ENCODE data around the gene ERG.

ERG gene

DNA sequence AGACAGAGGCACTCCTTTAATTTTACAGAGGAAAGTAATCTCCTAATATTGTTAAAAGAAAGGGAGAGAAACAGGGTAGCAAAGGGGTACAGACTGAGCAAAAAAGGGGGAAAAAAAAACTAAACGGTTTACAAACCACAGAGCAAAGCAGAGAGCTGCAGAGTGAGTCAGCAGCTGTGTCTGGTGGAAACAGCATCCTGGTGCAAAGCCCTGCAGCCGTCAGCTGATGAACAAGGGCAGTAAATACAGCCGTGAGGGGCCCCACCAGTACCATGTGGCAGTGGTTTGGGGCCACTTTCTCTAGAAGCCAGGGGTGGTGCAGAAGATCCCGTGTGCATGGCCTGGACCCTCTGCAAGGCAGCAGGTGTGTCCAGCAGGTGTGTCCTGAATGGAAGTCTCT is 111.3 kb downstream of the ERG start:
- no peaks in the 10 kb centered on the region for H4K20me1 ChIP-seq (ENCODE audit: insufficient read depth, low read length, poor library complexity, severe bottlenecking)
- H3K9me3 ChIP-seq (ENCODE audit: insufficient read depth, low read depth, low read length): no peaks in the 10 kb centered on the region
- peaks cover 77% of the 10 kb centered on the region for H3K36me3 ChIP-seq (ENCODE audit: insufficient read depth, low read length)
- no peak overlapping the region for H2AFZ ChIP-seq (ENCODE audit: low read length)
- peak overlapping the region; percentile 66 for H3K4me3 ChIP-seq (ENCODE audit: low read length, poor library complexity, severe bottlenecking)
- peak overlapping the region; percentile 84 for H3K9ac ChIP-seq (ENCODE audit: low read depth, low read length, poor library complexity, severe bottlenecking)
- no peaks in the 10 kb centered on the region for H3K9me2 ChIP-seq (replicated peaks; ENCODE audit: low read depth, low read length)
- no peaks in the 10 kb centered on the region for H3K27me3 ChIP-seq (ENCODE audit: insufficient read depth, low read length, poor library complexity, severe bottlenecking)
- H3F3A ChIP-seq (ENCODE audit: low read depth): peaks cover 22% of the 10 kb centered on the region
- H3K79me2 ChIP-seq (ENCODE audit: insufficient read depth, low read length): peaks cover 19% of the 10 kb centered on the region; the same call in 1 of the 2 replicates
- peaks cover 51% of the 10 kb centered on the region for H3K4me1 ChIP-seq (ENCODE audit: insufficient read depth, low read length, poor library complexity, severe bottlenecking)
- TF ChIP-seq, protein P1, sequence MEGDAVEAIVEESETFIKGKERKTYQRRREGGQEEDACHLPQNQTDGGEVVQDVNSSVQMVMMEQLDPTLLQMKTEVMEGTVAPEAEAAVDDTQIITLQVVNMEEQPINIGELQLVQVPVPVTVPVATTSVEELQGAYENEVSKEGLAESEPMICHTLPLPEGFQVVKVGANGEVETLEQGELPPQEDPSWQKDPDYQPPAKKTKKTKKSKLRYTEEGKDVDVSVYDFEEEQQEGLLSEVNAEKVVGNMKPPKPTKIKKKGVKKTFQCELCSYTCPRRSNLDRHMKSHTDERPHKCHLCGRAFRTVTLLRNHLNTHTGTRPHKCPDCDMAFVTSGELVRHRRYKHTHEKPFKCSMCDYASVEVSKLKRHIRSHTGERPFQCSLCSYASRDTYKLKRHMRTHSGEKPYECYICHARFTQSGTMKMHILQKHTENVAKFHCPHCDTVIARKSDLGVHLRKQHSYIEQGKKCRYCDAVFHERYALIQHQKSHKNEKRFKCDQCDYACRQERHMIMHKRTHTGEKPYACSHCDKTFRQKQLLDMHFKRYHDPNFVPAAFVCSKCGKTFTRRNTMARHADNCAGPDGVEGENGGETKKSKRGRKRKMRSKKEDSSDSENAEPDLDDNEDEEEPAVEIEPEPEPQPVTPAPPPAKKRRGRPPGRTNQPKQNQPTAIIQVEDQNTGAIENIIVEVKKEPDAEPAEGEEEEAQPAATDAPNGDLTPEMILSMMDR (conservative IDR thresholded peaks at IDR 0.05; ENCODE audit: low read length): no peak
- no peak for TF ChIP-seq EZH2phosphoT487 (IDR thresholded peaks at IDR 0.05; ENCODE audit: borderline replicate concordance)
- peak overlapping the region; percentile 81 for H3K4me2 ChIP-seq (ENCODE audit: low read depth, low read length, poor library complexity, severe bottlenecking)

DNA sequence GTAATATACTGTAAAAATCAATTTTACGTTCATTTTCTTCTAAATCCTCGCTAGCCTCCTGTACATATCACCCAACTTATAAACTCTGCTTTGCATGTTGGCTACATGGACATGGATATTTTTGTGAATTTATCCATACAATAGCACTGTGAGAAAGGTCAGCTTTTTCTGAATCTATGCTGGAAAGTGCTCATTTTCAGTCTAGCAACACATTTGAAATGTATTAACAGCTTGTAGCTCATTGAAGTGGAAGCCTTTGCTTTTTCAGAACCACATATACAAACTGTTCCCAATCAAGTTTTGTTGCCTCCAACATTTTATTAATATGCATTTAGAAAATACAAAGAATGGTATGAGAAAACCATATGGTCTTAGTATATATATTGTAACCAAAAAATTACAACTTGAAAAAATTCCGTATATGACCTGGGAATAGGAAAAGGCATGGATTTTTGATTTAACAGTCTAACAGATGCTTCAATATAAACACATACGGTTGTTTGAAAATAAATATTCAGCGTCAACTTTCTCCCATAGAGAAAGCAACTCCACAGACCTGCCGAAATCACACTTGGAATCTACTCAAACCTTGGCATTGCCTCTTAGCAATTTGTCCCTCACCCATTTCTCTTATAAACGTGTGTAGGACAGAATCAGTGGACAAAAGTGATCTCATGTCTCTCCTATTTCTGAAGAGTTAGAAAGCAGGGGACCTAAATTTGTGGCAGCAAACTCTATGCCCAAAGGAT is 112.7 kb downstream of the ERG start:
- no peak overlapping the region for H2AFZ ChIP-seq (ENCODE audit: low read length)
- H3K9ac ChIP-seq (ENCODE audit: low read depth, low read length, poor library complexity, severe bottlenecking): peak overlapping the region; percentile 84
- H3K4me3 ChIP-seq (ENCODE audit: low read length, poor library complexity, severe bottlenecking): peak overlapping the region; percentile 66
- peaks cover 77% of the 10 kb centered on the region for H3K36me3 ChIP-seq (ENCODE audit: insufficient read depth, low read length)
- H3K27me3 ChIP-seq (ENCODE audit: insufficient read depth, low read length, poor library complexity, severe bottlenecking): no peaks in the 10 kb centered on the region
- no peaks in the 10 kb centered on the region for H4K20me1 ChIP-seq (ENCODE audit: insufficient read depth, low read length, poor library complexity, severe bottlenecking)
- H3K9me3 ChIP-seq (ENCODE audit: insufficient read depth, low read depth, low read length): no peaks in the 10 kb centered on the region
- H3K9me2 ChIP-seq (replicated peaks; ENCODE audit: low read depth, low read length): no peaks in the 10 kb centered on the region
- TF ChIP-seq, protein P1 (conservative IDR thresholded peaks at IDR 0.05; ENCODE audit: low read length): no peak
- H3K4me1 ChIP-seq (ENCODE audit: insufficient read depth, low read length, poor library complexity, severe bottlenecking): peaks cover 56% of the 10 kb centered on the region
- peaks cover 22% of the 10 kb centered on the region for H3F3A ChIP-seq (ENCODE audit: low read depth)
- peak overlapping the region; percentile 81 for H3K4me2 ChIP-seq (ENCODE audit: low read depth, low read length, poor library complexity, severe bottlenecking)
- peaks cover 19% of the 10 kb centered on the region; the same call in 1 of the 2 replicates for H3K79me2 ChIP-seq (ENCODE audit: insufficient read depth, low read length)

DNA sequence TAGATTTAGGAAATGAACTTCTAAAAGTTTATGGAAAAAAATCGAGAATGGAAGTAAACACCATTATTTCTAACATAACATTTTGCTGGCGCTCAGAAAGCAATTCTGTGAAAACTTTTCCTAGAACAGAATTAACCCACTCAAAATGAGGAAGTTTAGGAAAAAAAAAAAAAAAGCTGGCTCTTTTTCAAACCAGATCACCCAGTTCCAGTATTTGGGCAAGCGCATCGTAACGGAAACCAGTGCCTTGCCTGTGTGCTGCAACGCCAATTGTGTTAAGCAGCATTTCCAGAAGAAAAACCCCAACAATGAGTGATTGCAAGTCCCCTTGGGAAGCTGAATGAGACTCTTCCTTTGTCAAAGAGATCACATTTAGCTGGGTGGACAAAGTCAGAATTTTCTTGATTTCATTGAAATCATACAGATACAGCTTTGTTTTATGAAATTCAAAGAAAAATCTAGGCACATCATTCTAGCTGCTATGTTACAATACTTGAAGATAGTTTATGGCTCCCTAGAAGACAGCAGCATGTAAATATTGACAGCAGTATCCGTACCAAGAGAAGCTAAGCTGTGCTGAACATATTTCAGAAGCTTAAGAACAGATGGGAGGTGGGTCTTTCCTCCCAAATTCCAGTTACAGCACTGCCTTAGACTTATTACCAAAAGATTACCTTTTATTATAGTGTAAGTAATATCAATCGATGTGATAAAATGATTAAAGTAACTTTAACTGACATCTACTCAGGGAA is 113.4 kb downstream of the ERG start:
- TF ChIP-seq EZH2phosphoT487 (IDR thresholded peaks at IDR 0.05; ENCODE audit: borderline replicate concordance): no peak
- TF ChIP-seq, protein P1 (conservative IDR thresholded peaks at IDR 0.05; ENCODE audit: low read length): no peak
- Histone ChIP-seq H3K4me1 (ENCODE audit: insufficient read depth, low read length, poor library complexity, severe bottlenecking) (peaks cover 61% of the 10 kb centered on the region), H3K79me2 (ENCODE audit: insufficient read depth, low read length) (peaks cover 19% of the 10 kb centered on the region; the same call in 1 of the 2 replicates), H3K4me2 (ENCODE audit: low read depth, low read length, poor library complexity, severe bottlenecking) (peak overlapping the region; percentile 81), H3K9me3 (ENCODE audit: insufficient read depth, low read depth, low read length) (no peaks in the 10 kb centered on the region), H3K27me3 (ENCODE audit: insufficient read depth, low read length, poor library complexity, severe bottlenecking) (no peaks in the 10 kb centered on the region), H2AFZ (ENCODE audit: low read length) (no peak overlapping the region), H3K4me3 (ENCODE audit: low read length, poor library complexity, severe bottlenecking) (no peak overlapping the region), H3K9ac (ENCODE audit: low read depth, low read length, poor library complexity, severe bottlenecking) (peak overlapping the region; percentile 84), H3F3A (ENCODE audit: low read depth) (peaks cover 22% of the 10 kb centered on the region), H3K36me3 (ENCODE audit: insufficient read depth, low read length) (peaks cover 70% of the 10 kb centered on the region), H3K9me2 (replicated peaks; ENCODE audit: low read depth, low read length) (no peaks in the 10 kb centered on the region), H4K20me1 (ENCODE audit: insufficient read depth, low read length, poor library complexity, severe bottlenecking) (no peaks in the 10 kb centered on the region)
